ENCODE data around the gene AKT1.

AKT1 gene

DNA sequence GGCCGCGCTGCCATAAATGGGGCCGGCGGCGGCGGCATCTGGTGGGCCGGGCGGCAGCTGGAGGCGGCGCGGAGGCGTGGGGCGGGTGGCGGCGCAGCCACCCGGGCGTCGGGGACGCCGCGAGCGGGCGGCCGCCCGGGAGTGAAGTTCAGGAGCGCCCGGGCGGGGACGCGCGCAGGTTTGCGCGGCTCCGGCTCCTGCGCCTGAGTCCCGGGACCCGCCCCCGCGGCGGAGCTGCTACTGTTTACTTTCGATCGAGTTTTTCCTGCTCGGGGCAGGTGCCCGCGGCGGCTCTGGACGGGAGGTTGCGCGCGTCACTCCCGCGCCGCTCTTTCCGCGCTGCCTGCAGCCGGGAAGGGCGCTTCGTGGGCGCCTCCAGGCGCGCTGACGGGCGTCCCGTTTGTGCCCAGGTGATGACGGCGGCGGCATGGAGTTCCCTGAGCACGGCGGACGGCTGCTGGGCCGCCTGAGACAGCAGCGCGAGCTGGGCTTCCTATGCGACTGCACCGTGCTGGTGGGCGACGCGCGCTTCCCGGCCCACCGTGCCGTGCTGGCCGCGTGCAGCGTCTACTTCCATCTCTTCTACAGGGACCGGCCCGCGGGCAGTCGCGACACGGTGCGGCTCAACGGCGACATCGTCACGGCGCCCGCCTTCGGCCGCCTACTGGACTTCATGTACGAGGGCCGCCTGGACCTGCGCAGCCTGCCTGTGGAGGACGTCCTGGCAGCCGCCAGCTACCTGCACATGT is 5.4 kb upstream of the AKT1 start, which contains the start of gene ZBTB42:
ZBTB42 (plus strand) TSS at position 331 of the 749 bp plus-strand sequence; CDS start at position 428, 97 bp downstream.
- peaks cover 44% of the 10 kb centered on the region for H3K27me3 Mint-ChIP-seq (ENCODE audit: low read depth, poor library complexity)
- peak; percentile 67 for DNase-seq
- no peaks in the 10 kb centered on the region for H3K36me3 Mint-ChIP-seq (ENCODE audit: low read depth)
- no peak within 1 kb of the TSS for H3K27ac Mint-ChIP-seq
- H3K4me3 Mint-ChIP-seq, result peak within 1 kb of the TSS; percentile 84
- H3K9me3 Mint-ChIP-seq, result no peaks in the 10 kb centered on the region
- TF ChIP-seq CTCF (IDR thresholded peaks at IDR 0.05), result no peak
- H3K4me1 Mint-ChIP-seq, result peaks cover 53% of the 10 kb centered on the region

- Mint-ChIP-seq H3K27ac (peak overlapping the region; percentile 85), H3K36me3 (ENCODE audit: low read depth) (no peaks in the 10 kb centered on the region), H3K4me1 (peaks cover 55% of the 10 kb centered on the region), H3K4me3 (peak overlapping the region; percentile 81), H3K9me3 (no peaks in the 10 kb centered on the region), H3K27me3 (ENCODE audit: low read depth, poor library complexity) (peaks cover 44% of the 10 kb centered on the region)
- TF ChIP-seq CTCF (IDR thresholded peaks at IDR 0.05), result peak; percentile 14
- peak; percentile 82 for DNase-seq
Measured at GRCh38 chr14:104800015-104800770, 4.6 kb upstream of the AKT1 start.

DNA sequence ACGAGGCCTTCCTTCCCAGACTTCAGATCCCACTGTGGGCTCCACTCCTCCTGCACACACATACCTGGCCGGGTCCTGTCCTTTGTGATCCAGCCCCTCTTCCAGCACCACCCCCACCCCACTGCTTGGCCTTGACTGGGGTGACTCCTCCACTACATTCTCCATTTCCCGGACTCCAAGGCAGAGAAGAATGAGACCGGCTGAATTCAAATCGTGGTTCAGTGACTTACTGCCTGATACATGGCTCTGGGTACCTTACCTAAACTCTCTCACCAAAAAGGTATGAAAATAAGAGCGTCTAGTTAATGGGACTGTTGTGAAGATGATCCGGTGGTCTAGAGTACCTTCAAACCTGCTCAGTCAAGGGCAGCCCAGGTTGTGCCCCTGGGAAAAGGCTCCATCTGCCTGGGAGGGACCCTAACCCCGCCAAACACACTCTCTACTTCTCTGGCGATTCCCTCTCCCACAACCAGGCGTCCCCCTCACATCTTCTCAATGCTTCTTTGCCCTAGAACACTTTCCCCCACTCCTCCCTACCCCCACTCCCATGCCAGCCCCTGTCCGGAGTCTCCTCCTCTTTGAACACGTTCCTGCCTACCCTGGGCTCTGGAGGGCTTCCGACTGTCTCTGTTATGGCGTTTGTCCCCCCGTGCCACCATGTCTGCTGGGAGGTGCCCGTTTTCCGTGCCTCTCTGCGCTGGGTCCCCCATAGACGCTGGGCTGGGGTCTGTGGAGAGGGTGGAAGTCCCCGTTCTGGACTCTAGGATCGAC is 3.9 kb upstream of the AKT1 start:
- peaks cover 57% of the 10 kb centered on the region for H3K4me1 Mint-ChIP-seq
- no peaks in the 10 kb centered on the region for H3K36me3 Mint-ChIP-seq (ENCODE audit: low read depth)
- H3K27me3 Mint-ChIP-seq (ENCODE audit: low read depth, poor library complexity), result peaks cover 44% of the 10 kb centered on the region
- H3K4me3 Mint-ChIP-seq, result peak overlapping the region; percentile 81
- TF ChIP-seq CTCF (IDR thresholded peaks at IDR 0.05), result no peak
- H3K27ac Mint-ChIP-seq, result peak overlapping the region; percentile 85
- no peaks in the 10 kb centered on the region for H3K9me3 Mint-ChIP-seq
- DNase-seq, result peak; percentile 38

DNA sequence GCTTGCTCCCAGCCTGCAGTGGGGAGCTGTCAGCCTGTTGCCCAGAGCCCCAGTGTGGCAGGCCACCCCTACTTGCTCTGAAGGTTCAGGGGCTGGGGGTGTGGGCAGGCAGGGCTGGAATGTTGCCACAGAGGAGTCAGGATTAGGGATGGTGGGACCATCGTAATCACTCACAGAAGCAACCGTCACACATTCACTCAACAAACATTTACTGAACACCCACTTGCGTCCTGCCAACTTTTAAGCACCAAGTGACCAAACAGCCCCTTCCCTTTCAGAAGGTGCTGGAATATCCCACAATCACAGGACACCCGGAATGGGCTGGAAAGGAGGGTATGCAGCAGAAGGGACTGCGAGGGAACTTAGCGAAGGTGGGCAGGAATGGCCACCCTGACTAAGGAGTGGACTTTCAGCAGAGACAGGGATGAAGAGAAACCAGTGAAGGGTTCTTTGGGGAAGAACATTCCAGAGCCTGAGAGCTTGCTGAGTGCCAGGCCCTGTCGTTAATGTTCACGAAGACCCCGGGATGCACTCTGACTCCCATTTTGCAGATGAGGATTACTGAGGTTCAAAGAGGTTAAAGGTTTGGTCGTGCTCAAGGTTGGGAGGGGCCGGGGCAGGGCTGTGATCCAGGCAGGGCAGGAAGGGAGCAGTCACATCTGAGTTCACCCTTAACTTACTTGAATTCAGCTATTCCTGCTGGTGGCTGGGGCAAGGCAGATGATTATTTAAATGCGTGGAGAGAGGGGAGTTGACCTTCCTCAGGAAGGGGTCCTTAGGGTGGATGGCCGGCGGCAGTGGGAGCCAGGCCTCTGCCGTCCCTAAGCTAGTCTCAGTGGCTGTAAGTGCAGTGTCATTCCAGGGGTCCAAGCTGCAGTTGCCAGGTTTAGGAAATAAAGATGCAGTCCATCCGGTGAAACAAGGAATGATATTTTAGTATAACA is 3.0 kb upstream of the AKT1 start:
- no peak overlapping the region for H3K27ac Mint-ChIP-seq
- H3K4me3 Mint-ChIP-seq, result peak overlapping the region; percentile 81
- no peak for TF ChIP-seq CTCF (IDR thresholded peaks at IDR 0.05)
- H3K36me3 Mint-ChIP-seq (ENCODE audit: low read depth), result no peaks in the 10 kb centered on the region
- no peaks in the 10 kb centered on the region for H3K9me3 Mint-ChIP-seq
- no peak for DNase-seq
- peaks cover 57% of the 10 kb centered on the region for H3K4me1 Mint-ChIP-seq
- peaks cover 39% of the 10 kb centered on the region for H3K27me3 Mint-ChIP-seq (ENCODE audit: low read depth, poor library complexity)

Data from nephron progenitor cell (in vitro differentiated cells).